ENCODE results near the gene TRIM39.
A peak's percentile ranks its signal among the peaks of the same experiment; 100 is the strongest.
"Not testable (repeated sequence)": the region's sequence is repeated elsewhere in the genome, so short reads cannot be mapped to it uniquely, and the experiment has no call there.

Gene TRIM39

GRCh38 chr6:30326526-30327231 is at the start of gene TRIM39:
TRIM39 (plus strand) TSS chr6:30326927; CDS start chr6:30329318, 2,391 bp downstream.
- DNase-seq (ENCODE audit: low read depth in 1 of 2, low spot score in 1 of 2), result peak; percentile 73 to 81

GRCh38 chr6:30280988-30281387 is 45.7 kb upstream of the TRIM39 start:
- not testable (repeated sequence) for DNase-seq (ENCODE audit: low read depth in 1 of 2, low spot score in 1 of 2)

- DNase-seq (ENCODE audit: low read depth in 1 of 2, low spot score in 1 of 2), result no peak
Observed at GRCh38 chr6:30282522-30282921, 44.2 kb upstream of the TRIM39 start.

- no peak for DNase-seq (ENCODE audit: low read depth in 1 of 2, low spot score in 1 of 2)
Observed at GRCh38 chr6:30283761-30284160, 43.0 kb upstream of the TRIM39 start.

GRCh38 chr6:30287139-30287538 is 39.6 kb upstream of the TRIM39 start:
- DNase-seq (ENCODE audit: low read depth in 1 of 2, low spot score in 1 of 2), result no peak

GRCh38 chr6:30295837-30296236 is 30.9 kb upstream of the TRIM39 start:
- DNase-seq (ENCODE audit: low read depth in 1 of 2, low spot score in 1 of 2), result no peak

- no peak for DNase-seq (ENCODE audit: low read depth in 1 of 2, low spot score in 1 of 2)
Observed at GRCh38 chr6:30304002-30304401, 22.7 kb upstream of the TRIM39 start.

- DNase-seq (ENCODE audit: low read depth in 1 of 2, low spot score in 1 of 2), result no peak
Observed at GRCh38 chr6:30311101-30311500, 15.6 kb upstream of the TRIM39 start.

- no peak for DNase-seq (ENCODE audit: low read depth in 1 of 2, low spot score in 1 of 2)
Observed at GRCh38 chr6:30311671-30312070, 15.1 kb upstream of the TRIM39 start.

- no peak for DNase-seq (ENCODE audit: low read depth in 1 of 2, low spot score in 1 of 2)
Observed at GRCh38 chr6:30312266-30312665, 14.5 kb upstream of the TRIM39 start.

- DNase-seq (ENCODE audit: low read depth in 1 of 2, low spot score in 1 of 2), result no peak
Observed at GRCh38 chr6:30312676-30313321, 13.9 kb upstream of the TRIM39 start.

- no peak for DNase-seq (ENCODE audit: low read depth in 1 of 2, low spot score in 1 of 2)
Observed at GRCh38 chr6:30315156-30315555, 11.6 kb upstream of the TRIM39 start.

GRCh38 chr6:30317913-30318589 is 8.7 kb upstream of the TRIM39 start:
- DNase-seq (ENCODE audit: low read depth in 1 of 2, low spot score in 1 of 2), result no peak

GRCh38 chr6:30319146-30319835 is 7.4 kb upstream of the TRIM39 start:
- no peak for DNase-seq (ENCODE audit: low read depth in 1 of 2, low spot score in 1 of 2)

- no peak for DNase-seq (ENCODE audit: low read depth in 1 of 2, low spot score in 1 of 2)
Observed at GRCh38 chr6:30321692-30322388, 4.9 kb upstream of the TRIM39 start.

- no peak for DNase-seq (ENCODE audit: low read depth in 1 of 2, low spot score in 1 of 2)
Observed at GRCh38 chr6:30322527-30323501, 3.9 kb upstream of the TRIM39 start.

GRCh38 chr6:30323806-30324205 is 2.9 kb upstream of the TRIM39 start:
- DNase-seq (ENCODE audit: low read depth in 1 of 2, low spot score in 1 of 2), result no peak

- DNase-seq (ENCODE audit: low read depth in 1 of 2, low spot score in 1 of 2), result peak; percentile 49 to 70
Observed at GRCh38 chr6:30325150-30325872, 1.4 kb upstream of the TRIM39 start.

- peak; percentile 44 to 62 for DNase-seq (ENCODE audit: low read depth in 1 of 2, low spot score in 1 of 2)
Observed at GRCh38 chr6:30325873-30326525, 728 bp upstream of the TRIM39 start.
